HT-29 (cell line): Measurements from ENCODE around the gene ARSD. TPM values are rescaled to one million over a fixed set of nuclear protein-coding genes. Genes with fewer than 3 reads are reported as not detected.
"Not testable (repeated sequence)": the region's sequence is repeated elsewhere in the genome, so short reads cannot be mapped to it uniquely, and the experiment has no call there.

Source experiments
- DNase-seq: peaks from one replicate; pipeline ENCODE4 v3.0.0-alpha.2; 2015; ENCODE audit warnings: low spot score
- total RNA-seq: library from RNA; depleted of rRNA; stranded (reverse); fragments of >200 nt; shearing (Covaris generic); gene quantifications from 2 replicates; pipeline ENCODE4 v1.2.3, GENCODE V29; 2014; rRNA removed

The ARSD gene, protein sequence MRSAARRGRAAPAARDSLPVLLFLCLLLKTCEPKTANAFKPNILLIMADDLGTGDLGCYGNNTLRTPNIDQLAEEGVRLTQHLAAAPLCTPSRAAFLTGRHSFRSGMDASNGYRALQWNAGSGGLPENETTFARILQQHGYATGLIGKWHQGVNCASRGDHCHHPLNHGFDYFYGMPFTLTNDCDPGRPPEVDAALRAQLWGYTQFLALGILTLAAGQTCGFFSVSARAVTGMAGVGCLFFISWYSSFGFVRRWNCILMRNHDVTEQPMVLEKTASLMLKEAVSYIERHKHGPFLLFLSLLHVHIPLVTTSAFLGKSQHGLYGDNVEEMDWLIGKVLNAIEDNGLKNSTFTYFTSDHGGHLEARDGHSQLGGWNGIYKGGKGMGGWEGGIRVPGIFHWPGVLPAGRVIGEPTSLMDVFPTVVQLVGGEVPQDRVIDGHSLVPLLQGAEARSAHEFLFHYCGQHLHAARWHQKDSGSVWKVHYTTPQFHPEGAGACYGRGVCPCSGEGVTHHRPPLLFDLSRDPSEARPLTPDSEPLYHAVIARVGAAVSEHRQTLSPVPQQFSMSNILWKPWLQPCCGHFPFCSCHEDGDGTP
- total RNA-seq, result 22.3 and 35.2 TPM in 2 replicates

DNA sequence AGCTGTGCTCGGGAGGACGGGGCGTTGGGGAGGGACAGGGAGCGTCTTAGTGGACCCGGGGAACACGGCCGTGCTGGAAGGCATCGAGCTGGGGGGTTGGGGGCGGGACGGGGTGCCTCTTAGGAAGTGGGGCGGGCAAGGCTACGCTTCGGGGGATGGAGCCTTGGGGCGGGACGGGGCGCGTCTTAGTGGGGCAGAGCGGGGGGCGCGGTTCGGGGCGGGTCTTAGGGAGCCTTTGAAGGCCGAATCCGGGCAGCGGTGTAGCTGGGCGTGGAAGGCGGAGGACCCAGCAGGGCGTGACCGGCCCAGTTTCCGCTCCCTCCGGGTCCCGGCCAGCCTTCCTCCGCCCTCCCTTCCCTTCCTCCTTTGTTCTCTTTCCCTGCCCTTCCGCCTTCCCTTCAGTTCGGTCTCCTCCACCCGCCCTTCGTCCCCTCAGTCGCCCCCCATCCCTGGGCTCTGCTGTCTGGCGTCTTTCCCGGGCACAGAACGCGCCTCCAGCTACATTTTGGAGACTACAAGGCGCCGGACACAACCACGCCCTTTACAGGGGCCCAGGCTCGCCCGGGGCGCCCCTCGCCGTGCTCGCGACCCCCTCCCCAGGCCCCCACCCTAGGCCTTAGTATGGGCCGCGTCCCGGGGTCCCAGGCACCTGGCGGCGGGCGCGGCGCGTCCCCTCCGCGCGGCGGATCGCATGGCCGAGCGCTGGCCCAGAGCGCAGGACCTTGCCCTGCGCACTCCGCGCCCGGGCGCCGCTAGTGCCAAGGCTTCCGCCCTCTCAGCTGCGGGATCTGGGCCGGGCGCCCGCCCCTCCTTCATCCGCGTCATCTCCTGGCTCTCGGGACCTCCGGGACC is at the start of gene ARSD:
TSS of gene ARSD (minus strand) at position 757 of the 852 bp plus-strand sequence. CDS start at position 693, 64 bp downstream.
- peak; percentile 86 for DNase-seq

DNA sequence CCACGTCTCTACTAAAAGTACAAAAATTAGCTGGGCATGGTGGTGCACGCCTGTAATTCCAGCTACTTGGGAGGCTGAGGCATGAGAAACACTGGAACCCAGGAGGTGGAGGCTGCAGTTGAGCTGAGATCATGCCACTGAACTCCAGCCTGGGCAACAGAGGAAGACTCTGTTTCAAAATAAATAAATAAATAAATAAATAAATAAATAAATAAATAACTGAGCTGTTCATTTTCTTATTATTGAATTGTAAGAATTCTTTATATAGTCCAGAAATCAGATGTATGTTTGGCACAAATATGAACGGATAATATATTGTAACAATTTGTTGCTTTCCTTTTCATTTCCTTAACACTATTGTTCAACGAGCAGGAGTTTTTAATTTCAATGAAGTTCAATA is 49.5 kb upstream of the ARSD start:
- not testable (repeated sequence) for DNase-seq

DNA sequence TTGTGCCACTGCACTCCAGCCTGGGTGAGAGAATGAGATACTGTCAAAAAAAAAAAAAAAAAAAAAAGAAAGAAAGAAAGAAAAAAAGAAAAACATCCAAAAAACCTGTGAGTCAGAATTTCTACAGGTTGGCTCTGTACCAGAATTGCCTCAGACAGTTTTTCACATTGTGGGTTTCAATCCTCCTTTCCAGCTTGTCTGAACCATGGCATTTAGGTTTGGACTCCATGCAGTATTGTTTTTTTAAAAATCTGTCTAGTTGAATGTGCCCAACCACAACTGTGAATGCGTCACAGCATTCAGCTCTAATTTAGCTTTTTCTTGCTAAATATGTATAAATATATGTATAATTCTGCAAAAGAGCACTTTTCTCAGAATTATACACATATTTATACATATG is 45.8 kb upstream of the ARSD start:
- DNase-seq, result no peak

DNA sequence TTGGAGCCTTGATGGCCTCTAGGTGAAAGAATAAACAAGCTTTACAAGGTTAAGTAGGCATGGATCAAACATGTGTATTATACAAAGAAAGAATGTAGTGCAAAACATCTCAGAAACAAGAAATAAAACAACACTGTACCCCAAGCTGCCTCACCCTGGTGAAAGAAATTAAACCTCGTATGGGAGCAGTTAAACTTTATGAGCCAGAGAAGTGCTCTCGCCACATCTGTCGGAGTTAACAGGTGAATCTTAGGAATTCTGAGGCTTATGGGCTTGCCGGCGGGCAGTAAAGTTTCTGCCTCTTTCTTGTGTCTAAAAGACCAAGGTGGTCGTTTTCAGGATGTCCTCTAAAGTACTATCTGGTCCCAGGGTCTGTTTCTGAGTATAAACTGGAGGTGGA is 43.3 kb upstream of the ARSD start:
- DNase-seq, result no peak

DNA sequence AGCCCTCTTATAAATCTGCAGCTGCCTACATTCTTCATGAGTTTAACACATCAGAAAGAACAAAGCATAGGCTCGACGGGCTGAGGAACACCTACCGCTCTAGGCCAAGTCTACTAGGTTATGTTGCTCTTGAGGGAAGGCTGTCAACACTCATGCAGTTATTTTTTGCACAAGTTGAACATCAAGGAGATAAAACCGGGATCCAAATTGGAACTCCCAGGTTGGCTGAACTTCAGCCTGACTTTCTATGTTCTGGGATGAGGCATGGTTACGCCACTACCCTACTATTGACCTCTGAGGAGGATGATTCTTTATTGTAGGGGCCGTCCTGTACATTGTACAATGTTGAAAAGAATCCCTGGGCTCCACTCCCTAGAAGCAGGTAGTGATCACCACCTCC is 39.9 kb upstream of the ARSD start:
- no peak for DNase-seq

DNA sequence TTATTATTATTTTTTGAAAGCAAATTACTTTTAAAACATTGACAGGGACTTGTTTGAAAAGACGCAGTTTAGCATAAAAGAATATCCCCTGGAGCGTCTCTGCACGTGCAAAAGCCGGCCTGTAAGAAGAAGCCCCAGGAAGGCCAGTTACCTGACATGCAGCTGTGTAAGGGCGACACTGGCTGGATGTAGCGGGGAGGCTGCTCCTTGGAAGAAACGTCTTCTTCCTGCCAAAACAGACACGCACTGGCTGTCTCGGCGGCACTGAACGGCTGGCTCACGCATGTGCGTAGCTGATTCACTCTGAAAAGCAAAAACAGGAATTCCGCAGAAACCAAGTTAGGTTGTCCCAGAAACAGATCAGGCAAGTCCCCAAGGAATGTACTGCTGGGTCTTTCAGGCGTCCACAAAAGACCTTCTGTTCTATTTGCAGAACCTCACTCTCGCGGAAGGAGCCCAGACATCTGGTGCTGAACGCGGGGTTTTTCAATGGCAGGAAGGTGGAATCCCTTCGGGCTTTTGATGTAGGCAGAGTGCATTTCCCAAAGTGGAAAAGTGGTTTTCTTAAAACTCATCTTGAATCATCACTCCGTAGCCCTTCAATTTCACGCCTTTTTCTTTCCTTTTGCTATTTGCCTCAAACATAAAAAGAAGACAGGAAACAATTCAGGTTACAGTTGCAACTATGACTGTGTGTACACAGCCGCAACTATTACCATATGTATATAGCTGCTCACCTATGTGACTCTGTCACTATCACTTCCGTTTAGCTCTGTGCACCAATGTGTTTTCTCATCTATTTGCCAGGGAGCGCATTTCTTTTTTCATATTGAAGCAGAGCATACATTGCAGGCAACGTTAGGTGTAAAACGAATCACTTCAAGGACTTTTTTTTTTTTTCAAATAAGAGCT is 39.1 kb upstream of the ARSD start:
- no peak for DNase-seq

DNA sequence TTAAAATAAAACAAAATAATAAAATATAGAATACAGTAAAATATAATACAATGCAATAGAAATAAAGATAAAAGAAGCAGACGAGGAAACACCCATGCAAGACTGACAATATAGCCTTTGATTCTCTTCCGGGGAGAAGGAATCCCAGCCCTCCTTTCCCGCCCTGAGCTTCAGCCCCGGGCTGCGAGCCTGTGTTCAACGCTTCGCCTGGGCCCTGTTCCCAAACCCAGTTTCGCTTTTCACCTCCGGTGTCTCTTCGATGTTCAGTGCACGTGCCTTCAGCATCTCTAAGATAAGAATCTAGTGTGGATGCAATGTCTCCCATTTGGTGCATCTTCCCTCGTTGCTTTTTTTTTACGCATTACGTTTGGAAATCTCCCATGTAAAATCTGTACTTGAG is 38.4 kb upstream of the ARSD start:
- no peak for DNase-seq

DNA sequence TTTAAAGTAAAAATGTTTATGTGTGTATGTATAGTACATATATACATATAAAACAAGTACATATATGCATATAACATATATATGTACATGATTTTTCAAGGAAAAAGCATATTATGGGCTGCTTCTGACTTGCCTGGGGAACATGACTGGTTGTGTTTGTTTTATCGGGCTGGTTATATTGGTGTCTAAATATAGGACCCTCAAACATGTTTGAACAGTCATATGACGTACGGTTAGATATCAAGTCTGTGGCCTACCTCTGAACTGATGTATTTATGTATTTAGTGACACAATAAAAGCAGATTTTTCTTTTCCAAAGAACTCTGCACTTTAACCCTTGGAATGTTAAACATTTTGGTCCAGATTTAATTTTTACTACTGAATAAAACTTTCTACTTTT is 37.9 kb upstream of the ARSD start:
- DNase-seq, result no peak

DNA sequence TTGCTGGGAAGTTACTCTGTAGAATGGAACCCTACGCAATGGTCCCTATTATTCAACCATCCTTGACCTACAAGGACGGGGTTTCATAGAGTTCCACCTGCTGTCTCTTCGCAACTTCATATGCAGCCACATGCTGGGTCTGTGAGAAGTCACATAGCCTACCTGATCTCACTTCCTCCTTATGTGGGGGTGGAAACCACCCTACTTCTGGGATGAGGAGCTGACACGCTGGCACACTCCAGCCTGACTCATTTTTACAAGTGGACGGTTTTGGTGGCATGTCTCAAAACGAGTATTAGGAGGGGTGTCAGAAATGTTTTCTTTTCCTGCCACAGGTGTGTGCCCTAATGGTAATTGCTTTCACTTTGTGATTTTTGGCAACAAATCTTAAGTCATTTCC is 36.8 kb upstream of the ARSD start:
- DNase-seq, result no peak

DNA sequence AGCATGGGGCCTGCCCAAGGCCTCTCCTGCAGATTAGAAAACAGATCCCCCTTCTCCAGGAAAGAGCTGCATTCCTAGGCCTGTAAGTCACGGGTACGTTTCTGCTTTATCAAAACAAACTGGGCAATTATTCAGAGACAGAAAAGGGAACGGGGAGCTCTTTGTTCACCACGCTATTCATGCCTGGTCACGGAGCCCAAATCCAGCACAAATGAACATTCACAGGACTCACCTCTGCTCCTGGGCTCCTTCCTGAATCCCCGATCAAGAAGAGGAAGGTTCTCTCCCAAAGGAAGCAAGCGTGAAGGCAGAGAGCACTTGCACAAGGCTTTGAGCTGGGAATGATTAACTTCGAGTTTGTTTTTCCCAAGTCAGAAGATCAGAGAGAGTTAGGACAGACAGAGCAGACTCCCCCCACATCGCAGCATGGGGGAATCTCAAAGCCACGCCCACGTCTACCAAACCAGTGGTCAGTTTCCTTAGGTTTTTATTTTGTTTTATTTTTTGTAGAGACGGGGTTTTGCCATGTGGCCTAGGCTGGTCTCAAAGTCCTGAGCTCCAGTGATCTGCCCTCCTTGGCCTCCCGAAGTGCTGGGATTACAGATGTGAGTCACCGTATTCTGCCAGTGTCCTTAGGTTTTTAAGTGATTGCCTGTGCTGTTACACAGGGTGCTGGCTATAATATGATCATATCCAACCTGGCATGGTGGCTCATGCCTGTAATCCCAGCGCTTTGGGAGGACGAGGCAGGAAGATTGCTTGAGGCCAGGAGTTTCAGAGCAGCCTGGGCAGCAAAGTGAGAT is 35.1 kb upstream of the ARSD start:
- DNase-seq, result peak; percentile 53

DNA sequence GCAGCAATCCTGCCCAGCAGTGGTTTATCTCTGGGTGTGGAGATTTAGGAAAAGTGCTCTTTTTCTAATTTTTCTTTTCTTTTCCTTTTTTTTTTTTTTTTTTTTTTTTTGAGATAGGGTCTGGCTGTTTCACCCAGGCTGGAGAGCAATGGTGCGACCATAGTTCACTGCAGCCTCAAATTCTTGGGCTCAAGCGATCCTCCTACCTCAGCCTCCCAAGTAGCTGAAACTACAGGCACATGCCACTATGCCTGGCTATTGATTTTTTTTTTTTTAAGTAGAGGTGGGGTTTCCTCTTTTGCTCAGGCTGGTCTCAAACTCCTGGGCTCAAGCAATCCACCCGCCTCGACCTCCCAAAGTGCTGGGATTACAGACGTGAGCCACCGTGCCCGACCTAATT is 34.3 kb upstream of the ARSD start:
- not testable (repeated sequence) for DNase-seq

DNA sequence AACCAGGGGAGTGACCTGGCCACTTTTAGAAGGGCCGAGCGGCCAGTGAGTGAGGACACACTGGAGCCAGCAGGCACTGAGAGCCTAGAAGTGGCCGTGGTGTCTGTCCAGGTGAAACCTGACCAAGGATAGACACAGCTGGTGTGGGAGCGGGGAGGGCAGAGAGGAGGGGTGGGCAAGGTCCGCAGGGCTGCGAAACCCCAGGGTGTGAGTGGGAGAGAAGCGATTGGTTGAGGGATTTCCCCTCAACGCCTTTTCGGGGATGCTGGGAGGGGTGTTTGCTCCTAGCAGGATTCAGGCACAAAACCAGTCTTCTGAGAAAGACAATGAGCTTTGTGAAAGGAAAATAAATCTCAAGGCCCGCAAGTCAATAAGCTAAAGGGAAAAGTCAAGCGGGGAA is 33.2 kb upstream of the ARSD start:
- no peak for DNase-seq

DNA sequence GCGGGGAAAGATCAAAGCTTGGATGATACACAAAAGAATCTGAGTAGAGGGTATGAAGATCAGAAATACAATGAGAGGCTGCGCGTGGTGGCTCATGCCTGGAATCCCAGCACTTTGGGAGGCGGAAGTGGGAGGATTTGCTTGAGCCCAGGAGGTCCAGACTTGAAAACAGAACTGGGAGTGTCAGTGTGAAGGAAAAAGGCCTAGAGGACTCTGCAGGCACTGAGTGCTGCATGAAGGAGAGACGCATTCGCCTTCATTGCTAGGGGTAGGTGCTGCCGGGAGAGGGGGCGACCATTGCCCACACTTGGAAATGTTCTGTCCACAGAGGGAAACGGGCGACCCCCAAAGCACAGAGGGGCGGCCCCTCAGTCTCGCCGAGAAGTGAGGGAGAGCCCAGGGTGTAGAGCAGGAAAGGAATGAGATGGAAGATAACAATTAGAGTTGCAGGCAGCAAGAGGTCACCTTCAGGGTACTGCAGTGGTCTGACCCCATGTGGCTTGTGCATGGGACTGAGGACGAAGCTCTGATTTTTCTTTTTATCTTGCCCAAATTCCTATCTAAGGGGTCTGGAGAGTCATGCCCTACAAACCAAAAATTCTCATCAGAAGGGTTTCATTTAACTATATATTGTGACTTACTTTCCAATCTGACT is 31.8 kb upstream of the ARSD start:
- no peak for DNase-seq

DNA sequence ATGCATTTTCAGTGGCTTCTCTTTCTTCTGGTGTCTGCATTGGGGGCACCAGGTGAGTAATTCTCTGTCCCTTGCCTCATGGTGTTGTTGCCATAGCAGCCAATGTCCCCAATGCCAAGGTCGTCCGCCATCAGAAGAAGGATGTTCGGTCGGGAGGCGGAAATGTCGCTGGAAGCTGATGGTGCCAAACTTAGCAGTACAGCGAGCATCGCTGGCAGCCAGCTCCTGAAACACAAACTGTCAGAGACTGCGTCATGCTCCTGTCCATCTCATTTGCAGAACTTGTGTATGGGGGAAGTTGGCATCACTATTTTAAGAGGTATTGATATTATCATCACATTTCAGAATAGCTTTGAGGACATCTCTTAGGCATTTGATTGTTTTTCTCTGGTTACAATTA is 29.1 kb upstream of the ARSD start:
- no peak for DNase-seq

DNA sequence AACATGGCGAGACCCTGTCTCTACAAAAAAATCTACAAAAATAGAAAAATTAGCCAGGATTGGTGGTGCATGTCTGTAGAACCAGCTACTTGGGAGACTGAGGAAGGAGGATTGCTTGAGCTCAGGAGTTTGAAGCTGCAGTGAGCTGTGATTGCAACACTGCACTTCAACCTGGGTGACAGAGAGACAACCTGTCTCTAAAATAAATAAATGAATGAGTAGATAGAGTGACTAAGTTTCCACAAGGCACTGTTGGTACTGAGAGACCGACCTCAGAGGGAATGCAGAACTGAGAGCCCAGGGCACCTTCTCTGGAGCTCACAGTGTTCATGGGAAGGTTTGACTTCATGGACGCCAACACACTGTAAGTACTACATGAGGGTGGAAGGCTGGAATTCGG is 26.7 kb upstream of the ARSD start:
- DNase-seq, result no peak

DNA sequence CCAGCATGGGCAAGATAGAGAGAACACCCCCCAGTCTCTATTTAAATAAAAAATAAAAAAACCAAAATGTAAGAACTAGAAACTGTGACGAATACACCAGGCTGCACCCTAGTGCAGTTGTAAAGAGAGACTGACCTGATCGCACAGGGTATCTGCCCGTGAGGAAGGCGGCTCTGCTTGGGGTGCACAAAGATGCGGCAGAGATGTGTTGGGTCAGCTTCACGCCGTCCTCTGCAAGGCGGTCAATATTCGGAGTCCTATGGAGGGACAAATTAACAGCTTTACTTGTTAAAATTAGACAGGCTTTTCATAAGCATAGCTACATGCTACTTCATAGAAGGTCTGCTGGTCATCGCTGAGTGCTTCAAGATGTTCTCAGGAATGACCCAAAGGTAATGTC is 26.1 kb upstream of the ARSD start:
- no peak for DNase-seq

DNA sequence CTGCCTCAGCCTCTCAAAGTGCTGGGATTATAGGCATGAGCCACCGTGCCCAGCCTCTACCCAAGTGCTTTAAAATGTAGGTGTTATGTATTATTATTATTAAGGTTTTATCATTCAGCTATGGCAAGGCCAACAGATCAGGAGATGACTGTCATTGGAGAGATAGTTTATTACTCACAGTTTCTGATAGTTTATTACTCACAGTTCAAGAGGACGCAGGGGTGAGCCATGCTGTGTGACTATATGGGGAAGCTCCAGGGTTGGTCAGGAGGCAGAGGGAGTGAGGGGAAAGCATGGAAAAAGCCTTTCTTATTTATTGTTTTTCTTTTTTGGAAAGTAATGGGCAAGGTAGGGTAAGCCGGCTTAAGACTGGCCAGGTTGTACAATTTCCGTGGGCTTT is 25.4 kb upstream of the ARSD start:
- no peak for DNase-seq

DNA sequence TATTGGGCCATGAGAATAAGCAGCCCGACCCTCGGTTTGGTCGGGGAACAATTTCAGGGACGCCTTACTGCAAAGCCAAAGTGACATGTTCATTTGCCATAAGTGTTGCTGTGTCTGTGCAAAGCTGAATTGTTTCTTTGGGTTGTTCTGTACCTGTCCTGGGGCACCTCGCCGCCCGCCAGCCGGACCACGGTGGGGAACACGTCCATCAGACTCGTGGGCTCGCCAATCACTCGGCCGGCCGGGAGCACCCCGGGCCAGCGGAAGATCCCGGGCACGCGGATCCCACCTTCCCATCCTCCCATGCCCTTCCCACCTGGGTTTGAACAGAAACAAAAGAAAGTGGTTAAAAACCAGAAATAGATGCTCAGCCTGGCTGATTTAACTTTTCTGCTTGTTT is 8.8 kb upstream of the ARSD start:
- DNase-seq, result not testable (repeated sequence)

DNA sequence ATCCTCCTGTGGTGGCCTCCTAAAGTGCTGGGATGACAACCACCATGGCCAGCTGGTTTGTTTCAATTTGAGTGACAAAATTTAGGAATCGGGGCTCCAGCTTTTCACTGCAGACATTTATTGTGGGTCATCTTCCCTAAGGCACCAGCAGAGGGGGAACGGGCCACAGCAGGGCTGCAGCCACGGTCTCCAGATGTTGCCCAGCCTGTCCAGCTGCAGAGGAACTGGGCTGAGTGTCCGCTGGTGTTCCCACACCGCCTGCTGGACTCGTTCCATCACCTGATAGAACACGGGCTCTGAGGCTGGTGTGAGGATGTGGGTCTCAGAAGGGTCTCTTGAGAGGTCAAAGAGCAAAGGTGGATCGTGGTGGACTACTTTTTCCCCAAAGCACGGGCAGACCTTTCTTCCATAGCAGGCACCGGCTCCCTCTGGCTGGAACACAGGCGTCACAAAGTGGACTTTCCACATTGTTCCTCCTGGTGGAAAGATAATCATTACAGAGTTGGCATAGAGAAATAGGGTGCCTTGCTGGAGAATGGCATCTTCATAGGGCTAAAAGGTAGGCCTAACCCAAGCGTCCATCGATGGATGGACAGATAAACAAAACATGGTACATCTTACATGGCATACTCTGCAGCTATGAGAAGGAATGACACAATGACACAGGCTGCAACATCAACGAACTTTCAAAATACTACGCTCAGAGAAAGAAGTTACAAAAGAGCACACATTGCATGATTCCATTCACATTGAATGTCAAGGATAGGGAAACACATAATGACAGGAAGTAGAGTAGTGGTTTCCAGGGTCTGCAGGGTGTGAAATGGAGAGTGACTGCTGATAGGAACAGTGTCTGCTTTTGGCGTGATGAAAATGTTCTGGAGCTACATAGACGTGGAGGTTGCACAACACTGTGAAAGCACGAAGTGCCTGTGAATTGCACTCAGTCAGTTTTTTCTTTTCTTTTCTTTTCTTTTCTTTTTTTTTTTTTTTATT is 5.9 kb upstream of the ARSD start:
- DNase-seq, result no peak
